ENCODE data around the gene DENND6A. TPM values are rescaled to one million over a fixed set of nuclear protein-coding genes. Genes with fewer than 3 reads are reported as not detected.

Gene DENND6A
- total and polyA plus RNA-seq, 2 of the 8 experiments (the other 6 are each of a cell fraction or from before 2014, with no cell fraction given): 7.8 to 14.8 TPM

DNA sequence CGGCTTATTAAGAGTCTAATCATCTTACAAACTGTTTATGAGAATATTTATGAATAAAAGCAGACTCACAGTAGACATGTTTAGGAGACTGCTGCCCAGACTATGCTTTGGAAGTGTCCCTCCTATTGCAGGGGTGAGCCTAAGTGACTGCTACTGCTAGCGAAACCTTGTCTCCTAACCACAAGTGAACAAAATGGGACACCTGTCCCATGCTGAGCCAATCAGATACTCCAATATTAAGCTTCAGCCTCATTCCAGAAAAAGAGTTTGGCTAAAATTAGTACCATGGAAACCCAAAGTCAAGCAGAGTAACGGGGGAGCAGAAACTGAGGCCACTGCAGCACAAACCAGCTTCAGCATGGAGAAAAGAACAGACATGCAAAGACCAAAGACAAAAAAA, 4.6 kb downstream of the DENND6A start (continued):
- TF ChIP-seq RAD21 (IDR thresholded peaks at IDR 0.05 in 1 of 2, conservative IDR thresholded peaks at IDR 0.05 in 1 of 2; ENCODE audit: low read depth in 2 of 2, low read length in 2 of 2) (no peak), SP4 (IDR thresholded peaks at IDR 0.05; ENCODE audit: low read length) (no peak), BRCA1 (IDR thresholded peaks at IDR 0.05; ENCODE audit: low read depth, low read length) (no peak), ATF3 (IDR thresholded peaks at IDR 0.05; ENCODE audit: insufficient read depth, low read depth, low read length) (no peak), SIRT6 (IDR thresholded peaks at IDR 0.05; ENCODE audit: low read length) (no peak), TCF12 (IDR thresholded peaks at IDR 0.05; ENCODE audit: low read depth, low read length) (no peak), SP2 (IDR thresholded peaks at IDR 0.05; ENCODE audit: low read length) (no peak)
